GM12878 (cell line): Measurements from ENCODE around the gene DCAF17. TPM values are rescaled to one million over a fixed set of nuclear protein-coding genes. Genes with fewer than 3 reads are reported as not detected.

Experiments
- polyA plus RNA-seq, 11 experiments: library from polyadenylated mRNA; depleted of rRNA in 4 of 11; unstranded in 6 of 11; stranded (reverse) in 5 of 11; fragments of >200 nt; fragmentation: Nextera tagmentation in 4 of 11; fragmentation: Illumina TruSeq in 1 of 11; extraction: Ambion mirVana in 4 of 11; extraction: Trizol in 1 of 11; gene quantifications; 1 replicate in 1 of 11; 2 replicates in 10 of 11; pipeline versions ENCODE4 v1.2.1 to v1.2.3, GENCODE V29; 2011 to 2016; ENCODE audit warnings: inconsistent platforms in 2 of 11, missing spikeins in 2 of 11, low read depth in 1 of 11
- small RNA-seq: library from RNA; depleted of rRNA; stranded (forward); fragments of <200 nt; gene quantifications from one replicate; pipeline ENCODE3, GENCODE V24; 2014
- total RNA-seq, 4 experiments: library from RNA; depleted of rRNA in 3 of 4; stranded (reverse); fragments of >200 nt in 3 of 4; fragmentation: Illumina TruSeq in 1 of 4; extraction: Trizol in 1 of 4; gene quantifications; 2 replicates each; pipeline versions ENCODE4 v1.2.1 to v1.2.3, GENCODE V29; 2013 to 2021

Gene DCAF17
- total and polyA plus RNA-seq, 10 of the 15 experiments (the other 5 are each of a cell fraction or from before 2014, with no cell fraction given): 5.2 to 32.9 (median 23.4) TPM

Small RNAs within 50 kb of the gene (small RNA-seq; reads per million reads assigned to genes)
- gene AC007969.2: not detected

Other genes starting within 250 kb of the DCAF17 start
- gene METTL8, start 236 bp upstream of the DCAF17 start, total RNA-seq (2014; rRNA removed): 31.3 and 35.7 TPM in 2 replicates
- 52.6 and 53.2 TPM in 2 replicates for gene METTL8, start 236 bp upstream of the DCAF17 start, total RNA-seq (2014; rRNA removed; fragmentation: Illumina TruSeq; extraction: Trizol)
- gene METTL8, start 236 bp upstream of the DCAF17 start, total RNA-seq (2021): 49.3 and 49.8 TPM in 2 replicates
- 62.3 and 101 TPM in 2 replicates for gene METTL8, start 236 bp upstream of the DCAF17 start, polyA plus RNA-seq (2011; rRNA removed)
- 56.2 and 65.7 TPM in 2 replicates for gene METTL8, start 236 bp upstream of the DCAF17 start, polyA plus RNA-seq (2014; fragmentation: Illumina TruSeq; extraction: Trizol)
- gene METTL8, start 236 bp upstream of the DCAF17 start, polyA plus RNA-seq (2014; fragmentation: Nextera tagmentation; extraction: Ambion mirVana): 10 to 100 TPM; 34.9 to 42.5 TPM
- 30.3 and 30.8 TPM in 2 replicates for gene METTL8, start 236 bp upstream of the DCAF17 start, polyA plus RNA-seq (2014; rRNA removed)
- gene METTL8, start 236 bp upstream of the DCAF17 start, polyA plus RNA-seq (2016; fragmentation: Nextera tagmentation; extraction: Ambion mirVana): 10 to 100 TPM; 94.4 to 96.3 TPM
- gene CYBRD1, start 88.2 kb downstream of the DCAF17 start, total RNA-seq (2014; rRNA removed): 25.3 and 34.8 TPM in 2 replicates
- 26.9 and 28.8 TPM in 2 replicates for gene CYBRD1, start 88.2 kb downstream of the DCAF17 start, total RNA-seq (2014; rRNA removed; fragmentation: Illumina TruSeq; extraction: Trizol)
- 33.0 and 34.8 TPM in 2 replicates for gene CYBRD1, start 88.2 kb downstream of the DCAF17 start, total RNA-seq (2021)
- gene CYBRD1, start 88.2 kb downstream of the DCAF17 start, polyA plus RNA-seq (2011; rRNA removed): 26.1 and 26.4 TPM in 2 replicates
- gene CYBRD1, start 88.2 kb downstream of the DCAF17 start, polyA plus RNA-seq (2014; fragmentation: Illumina TruSeq; extraction: Trizol): 30.4 and 40.2 TPM in 2 replicates
- 10 to 100 TPM; 10.8 to 13.2 TPM for gene CYBRD1, start 88.2 kb downstream of the DCAF17 start, polyA plus RNA-seq (2014; fragmentation: Nextera tagmentation; extraction: Ambion mirVana)
- 24.2 and 31.9 TPM in 2 replicates for gene CYBRD1, start 88.2 kb downstream of the DCAF17 start, polyA plus RNA-seq (2014; rRNA removed)
- gene CYBRD1, start 88.2 kb downstream of the DCAF17 start, polyA plus RNA-seq (2016; fragmentation: Nextera tagmentation; extraction: Ambion mirVana): 10 to 100 TPM; 39.9 to 51.9 TPM